H9 (cell line): ENCODE measurements around the gene IGFBP7. TPM values are rescaled to one million over a fixed set of nuclear protein-coding genes. Genes with fewer than 3 reads are reported as not detected.
A peak's percentile ranks its signal among the peaks of the same experiment; 100 is the strongest.

Source experiments
- DNase-seq: peaks from one replicate; pipeline ENCODE4 v3.0.0-alpha.2; 2017
- H2AFZ ChIP-seq: one replicate; pipeline ENCODE4 v1.6.1; 2013; ENCODE audit warnings: mild to moderate bottlenecking, low read length, control low read depth, moderate library complexity
- H2AK5ac ChIP-seq: 2 replicates; pipeline ENCODE4 v1.6.1; 2013; ENCODE audit warnings: low read length, control low read depth, mixed read lengths; ENCODE audit not compliant: insufficient read length
- H2BK120ac ChIP-seq: one replicate; pipeline ENCODE4 v1.6.1; 2013; ENCODE audit warnings: low read depth, mild to moderate bottlenecking, low read length, control low read depth, inconsistent platforms; ENCODE audit not compliant: poor library complexity, severe bottlenecking
- H2BK12ac ChIP-seq: 2 replicates; pipeline ENCODE4 v1.6.1; 2013; ENCODE audit warnings: low read length, control low read depth, mixed read lengths, low read depth; ENCODE audit not compliant: insufficient read length
- H2BK15ac ChIP-seq: 2 replicates; pipeline ENCODE4 v1.6.1; 2013; ENCODE audit warnings: low read depth, low read length, control low read depth
- H2BK20ac ChIP-seq: one replicate; pipeline ENCODE4 v1.6.1; 2013; ENCODE audit warnings: low read depth, mild to moderate bottlenecking, low read length, control low read depth, inconsistent platforms; ENCODE audit not compliant: poor library complexity, severe bottlenecking
- H2BK5ac ChIP-seq: 2 replicates; pipeline ENCODE4 v1.6.1; 2013; ENCODE audit warnings: low read length, control low read depth, mixed read lengths; ENCODE audit not compliant: insufficient read length
- H3K14ac ChIP-seq: 2 replicates; pipeline ENCODE4 v1.6.1; 2013; ENCODE audit warnings: low read length, control low read depth; ENCODE audit not compliant: insufficient read depth
- H3K18ac ChIP-seq: 2 replicates; pipeline ENCODE4 v1.6.1; 2013; ENCODE audit warnings: low read depth, mild to moderate bottlenecking, mixed read lengths, low read length, control low read depth; ENCODE audit not compliant: insufficient read length
- H3K23ac ChIP-seq: 2 replicates; pipeline ENCODE4 v1.6.1; 2013; ENCODE audit warnings: low read length, control low read depth, mixed read lengths, low read depth; ENCODE audit not compliant: insufficient read length
- H3K23me2 ChIP-seq: 2 replicates; pipeline ENCODE4 v1.6.1; 2013; ENCODE audit warnings: low read depth, mild to moderate bottlenecking, mixed read lengths, low read length, control low read depth; ENCODE audit not compliant: insufficient read length, poor library complexity, severe bottlenecking
- H3K27ac ChIP-seq: 2 replicates; pipeline ENCODE4 v1.5.1; 2013; ENCODE audit warnings: low read length, control low read depth, mixed read lengths, low read depth; ENCODE audit not compliant: insufficient read length
- H3K27me3 ChIP-seq: 2 replicates; pipeline ENCODE4 v1.6.1; 2013; ENCODE audit warnings: low read length, control low read depth, inconsistent platforms; ENCODE audit not compliant: insufficient read depth
- H3K4ac ChIP-seq: 2 replicates; pipeline ENCODE4 v1.6.1; 2013; ENCODE audit warnings: low read depth, mild to moderate bottlenecking, control low read depth, inconsistent platforms, low read length, moderate library complexity
- H3K4me1 ChIP-seq: 2 replicates; pipeline ENCODE4 v1.6.1; 2013; ENCODE audit warnings: low read length, control low read depth, inconsistent platforms; ENCODE audit not compliant: insufficient read depth
- H3K4me2 ChIP-seq: 2 replicates; pipeline ENCODE4 v1.6.1; 2013; ENCODE audit warnings: low read length, control low read depth, mixed read lengths; ENCODE audit not compliant: insufficient read length, insufficient read depth
- H3K56ac ChIP-seq: 2 replicates; pipeline ENCODE4 v1.6.1; 2013; ENCODE audit warnings: low read depth, mild to moderate bottlenecking, mixed read lengths, low read length, control low read depth; ENCODE audit not compliant: insufficient read length
- H3K79me1 ChIP-seq: 2 replicates; pipeline ENCODE4 v1.6.1; 2013; ENCODE audit warnings: low read depth, mild to moderate bottlenecking, moderate library complexity, low read length, control low read depth, inconsistent platforms; ENCODE audit not compliant: insufficient read depth, poor library complexity, severe bottlenecking
- H3K79me2 ChIP-seq: 2 replicates; pipeline ENCODE4 v1.6.1; 2013; ENCODE audit warnings: low read length, control low read depth, inconsistent platforms; ENCODE audit not compliant: insufficient read depth
- H3K9ac ChIP-seq: 2 replicates; pipeline ENCODE4 v1.6.1; 2013; ENCODE audit warnings: low read length, control low read depth, mixed read lengths; ENCODE audit not compliant: insufficient read length; ENCODE audit errors: extremely low read depth
- H3K9me3 ChIP-seq: one replicate; pipeline ENCODE4 v1.6.1; 2013; ENCODE audit warnings: low read depth, low read length, inconsistent platforms; ENCODE audit not compliant: control insufficient read depth
- H3T11ph ChIP-seq: one replicate; pipeline ENCODE4 v1.6.1; 2013; ENCODE audit warnings: mild to moderate bottlenecking, low read length, control low read depth, inconsistent platforms
- H4K20me1 ChIP-seq: one replicate; pipeline ENCODE4 v1.6.1; 2013; ENCODE audit not compliant: control insufficient read depth, insufficient read length, insufficient read depth
- H4K5ac ChIP-seq: 2 replicates; pipeline ENCODE4 v1.6.1; 2013; ENCODE audit warnings: low read depth, mild to moderate bottlenecking, mixed read lengths, low read length, control low read depth; ENCODE audit not compliant: insufficient read length
- H4K8ac ChIP-seq: replicated peaks from 2 replicates; pipeline ENCODE4 v1.6.1; 2013; ENCODE audit warnings: low read length, control low read depth, mixed read lengths, low read depth; ENCODE audit not compliant: insufficient read length
- H4K91ac ChIP-seq: 2 replicates; pipeline ENCODE4 v1.6.1; 2013; ENCODE audit warnings: low read depth, mild to moderate bottlenecking, moderate library complexity, mixed read lengths, low read length, control low read depth; ENCODE audit not compliant: insufficient read length
- H3K27ac Mint-ChIP-seq, 3 experiments: 2 replicates in 2 of 3; 3 replicates in 1 of 3; pipeline ENCODE4 v1.8.0; 2020 to 2021; ENCODE audit warnings: mixed read lengths in 3 of 3, mild to moderate bottlenecking in 1 of 3, moderate library complexity in 1 of 3
- H3K27me3 Mint-ChIP-seq: 2 replicates; pipeline ENCODE4 v1.8.0; 2021; ENCODE audit warnings: low read depth, mild to moderate bottlenecking, moderate library complexity, mixed read lengths
- H3K36me3 Mint-ChIP-seq, 3 experiments: 2 replicates in 2 of 3; 3 replicates in 1 of 3; pipeline ENCODE4 v1.8.0; 2020 to 2021; ENCODE audit warnings: low read depth in 3 of 3, mixed read lengths in 3 of 3; ENCODE audit not compliant: insufficient read depth in 1 of 3
- H3K4me1 Mint-ChIP-seq, 2 experiments: 2 replicates each; pipeline ENCODE4 v1.8.0; 2020; ENCODE audit warnings: mixed read lengths in 2 of 2
- H3K4me3 Mint-ChIP-seq, 2 experiments: 2 replicates in 1 of 2; 3 replicates in 1 of 2; pipeline ENCODE4 v1.8.0; 2020 to 2021; ENCODE audit warnings: mild to moderate bottlenecking in 2 of 2, mixed read lengths in 2 of 2, moderate library complexity in 1 of 2
- H3K9me3 Mint-ChIP-seq, 2 experiments: 2 replicates in 1 of 2; 3 replicates in 1 of 2; pipeline ENCODE4 v1.8.0; 2020; ENCODE audit warnings: mild to moderate bottlenecking in 2 of 2, mixed read lengths in 2 of 2, moderate library complexity in 1 of 2
- WGBS: extraction: QIAGEN DNeasy Blood & Tissue Kit; methylation state at CpG from one replicate; pipeline ENCODE4 v1.1.7; 2013; ENCODE audit warnings: missing lambda C conversion rate, low lambda C conversion rate, mixed read lengths; ENCODE audit not compliant: insufficient read length; ENCODE audit errors: extremely low coverage; 5-methylcytosine and 5-hydroxymethylcytosine counted together
- total RNA-seq: library from RNA; stranded (reverse); gene quantifications from 2 replicates; pipeline ENCODE4 v1.2.1, GENCODE V29; 2021
- TF ChIP-seq, protein P1 (sequence below): fragments of 200-600 bp; sonication (generic); conservative IDR thresholded peaks from 3 replicates; pipeline ENCODE4 v1.8.0; 2021; ENCODE audit warnings: antibody characterized with exemption, mild to moderate bottlenecking

Gene IGFBP7
- total RNA-seq, 1 experiment from 2014 or later, result 0.37 TPM

DNA sequence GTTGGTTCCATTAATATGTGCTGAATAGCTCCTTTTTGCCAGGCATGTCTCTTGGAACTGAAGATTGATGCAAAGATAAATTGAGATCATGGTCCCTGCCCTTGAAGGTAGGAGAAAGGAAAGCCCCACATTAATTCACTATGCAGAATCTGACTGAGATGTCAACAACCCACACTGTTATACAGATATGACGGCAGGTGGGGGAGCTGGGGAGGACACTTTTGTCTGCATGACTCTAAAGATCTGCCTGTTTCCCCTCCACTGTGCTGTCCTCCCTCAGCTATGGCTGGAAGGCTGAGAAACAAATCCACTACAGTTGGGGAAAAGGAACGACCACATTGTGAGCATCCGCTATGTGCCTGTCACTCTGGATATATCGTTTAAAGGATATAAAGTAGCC lies 36.3 kb upstream of the IGFBP7 start:
- H4K5ac ChIP-seq, result no peak overlapping the region
- no peak overlapping the region for H3T11ph ChIP-seq
- H3K27me3 ChIP-seq, result no peaks in the 10 kb centered on the region
- H3K9ac ChIP-seq, result no peak overlapping the region
- peaks cover 40% of the 10 kb centered on the region for H3K27me3 Mint-ChIP-seq
- no peaks in the 10 kb centered on the region; a peak in 1 of 7 replicates for H3K36me3 Mint-ChIP-seq
- H2BK5ac ChIP-seq, result no peak overlapping the region
- H2BK15ac ChIP-seq, result no peak overlapping the region
- H3K56ac ChIP-seq, result no peak overlapping the region
- no peak overlapping the region for H2AFZ ChIP-seq
- H3K4me1 Mint-ChIP-seq, result no peaks in the 10 kb centered on the region
- TF ChIP-seq, protein P1, sequence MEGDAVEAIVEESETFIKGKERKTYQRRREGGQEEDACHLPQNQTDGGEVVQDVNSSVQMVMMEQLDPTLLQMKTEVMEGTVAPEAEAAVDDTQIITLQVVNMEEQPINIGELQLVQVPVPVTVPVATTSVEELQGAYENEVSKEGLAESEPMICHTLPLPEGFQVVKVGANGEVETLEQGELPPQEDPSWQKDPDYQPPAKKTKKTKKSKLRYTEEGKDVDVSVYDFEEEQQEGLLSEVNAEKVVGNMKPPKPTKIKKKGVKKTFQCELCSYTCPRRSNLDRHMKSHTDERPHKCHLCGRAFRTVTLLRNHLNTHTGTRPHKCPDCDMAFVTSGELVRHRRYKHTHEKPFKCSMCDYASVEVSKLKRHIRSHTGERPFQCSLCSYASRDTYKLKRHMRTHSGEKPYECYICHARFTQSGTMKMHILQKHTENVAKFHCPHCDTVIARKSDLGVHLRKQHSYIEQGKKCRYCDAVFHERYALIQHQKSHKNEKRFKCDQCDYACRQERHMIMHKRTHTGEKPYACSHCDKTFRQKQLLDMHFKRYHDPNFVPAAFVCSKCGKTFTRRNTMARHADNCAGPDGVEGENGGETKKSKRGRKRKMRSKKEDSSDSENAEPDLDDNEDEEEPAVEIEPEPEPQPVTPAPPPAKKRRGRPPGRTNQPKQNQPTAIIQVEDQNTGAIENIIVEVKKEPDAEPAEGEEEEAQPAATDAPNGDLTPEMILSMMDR, result no peak
- WGBS, result no CpG with 5 or more reads among the region's 4 CpGs
- no peak overlapping the region for H2BK20ac ChIP-seq
- no peak overlapping the region for H3K4ac ChIP-seq
- no peaks in the 10 kb centered on the region for H3K9me3 ChIP-seq
- H3K4me3 Mint-ChIP-seq, result no peak overlapping the region
- no peaks in the 10 kb centered on the region for H3K79me1 ChIP-seq
- H3K18ac ChIP-seq, result no peak overlapping the region
- H3K9me3 Mint-ChIP-seq, result no peaks in the 10 kb centered on the region; a peak in 1 of 5 replicates
- no peaks in the 10 kb centered on the region for H3K23me2 ChIP-seq
- no peaks in the 10 kb centered on the region for H3K79me2 ChIP-seq
- no peaks in the 10 kb centered on the region; the same call in 1 of the 2 replicates for H3K4me1 ChIP-seq
- H2BK120ac ChIP-seq, result no peak overlapping the region
- H2BK12ac ChIP-seq, result no peak overlapping the region
- no peak for DNase-seq
- H3K14ac ChIP-seq, result no peak overlapping the region
- no peak overlapping the region for H4K91ac ChIP-seq
- H3K27ac ChIP-seq, result no peak overlapping the region
- no peak overlapping the region for H3K23ac ChIP-seq
- H2AK5ac ChIP-seq, result no peak overlapping the region
- H4K20me1 ChIP-seq, result no peaks in the 10 kb centered on the region
- H3K27ac Mint-ChIP-seq, result peak overlapping the region in 1 of 3 experiments; percentile 16; a peak in 1 of 7 replicates
- H4K8ac ChIP-seq, result no peak overlapping the region
- no peak overlapping the region for H3K4me2 ChIP-seq
